ENCODE data around the gene KCNMB1. TPM values are rescaled to one million over a fixed set of nuclear protein-coding genes. Genes with fewer than 3 reads are reported as not detected.

KCNMB1 gene
- total RNA-seq, 1 experiment from 2014 or later = 0.24 TPM

GRCh38 chr5:170430256-170430655, 41.1 kb upstream of the KCNMB1 start (continued):
- TF ChIP-seq ZNF281 (CRISPR knock-in tag; IDR thresholded peaks at IDR 0.05) (no peak), ZNF121 (CRISPR knock-in tag; IDR thresholded peaks at IDR 0.05) (no peak), ZNF396 (CRISPR knock-in tag; IDR thresholded peaks at IDR 0.05; ENCODE audit: borderline replicate concordance) (no peak), ZBTB43 (CRISPR knock-in tag; IDR thresholded peaks at IDR 0.05) (no peak), SMAD3 (CRISPR knock-in tag; IDR thresholded peaks at IDR 0.05; ENCODE audit: borderline replicate concordance) (no peak), NFE2L1 (CRISPR knock-in tag; IDR thresholded peaks at IDR 0.05) (no peak), ZNF219 (CRISPR knock-in tag; IDR thresholded peaks at IDR 0.05; ENCODE audit: borderline replicate concordance) (no peak)

GRCh38 chr5:170429014-170429413, 39.8 kb upstream of the KCNMB1 start:
- no peak for TF ChIP-seq ATF3 (CRISPR knock-in tag; conservative IDR thresholded peaks at IDR 0.05)
- TF ChIP-seq CDX4 (CRISPR knock-in tag; IDR thresholded peaks at IDR 0.05; ENCODE audit: borderline replicate concordance) = no peak
- TF ChIP-seq NR3C1 (CRISPR knock-in tag; conservative IDR thresholded peaks at IDR 0.05; ENCODE audit: low read depth) = no peak
- no peak for TF ChIP-seq MXD4 (CRISPR knock-in tag; IDR thresholded peaks at IDR 0.05; ENCODE audit: borderline replicate concordance)
- no peak for TF ChIP-seq ETV6 (CRISPR knock-in tag; IDR thresholded peaks at IDR 0.05)
- no peak for TF ChIP-seq ZNF317 (CRISPR knock-in tag; IDR thresholded peaks at IDR 0.05; ENCODE audit: borderline replicate concordance, low read depth)
- no peak for TF ChIP-seq CBFB (CRISPR knock-in tag; IDR thresholded peaks at IDR 0.05; ENCODE audit: low read depth)
- no peak for TF ChIP-seq ATF6 (CRISPR knock-in tag; IDR thresholded peaks at IDR 0.05)
- no peak for DNase-seq (ENCODE audit: low spot score)
- Mint-ChIP-seq H3K27ac (no peak overlapping the region), H3K4me1 (peaks cover 18% of the 10 kb centered on the region), H3K4me3 (no peak overlapping the region), H3K27me3 (ENCODE audit: low read depth) (no peaks in the 10 kb centered on the region; the same call in 1 of the 2 replicates), H3K9me3 (peaks cover 6% of the 10 kb centered on the region), H3K36me3 (peaks cover 4% of the 10 kb centered on the region; the same call in 1 of the 2 replicates)
- peak; percentile 84 for ATAC-seq
- CTCF ChIA-PET = interaction anchor here (3.3 to 3.4 kb wide), 2 partner anchors 203 to 204 kb away, joined by 14 to 20 read pairs; no protein-coding TSS in a partner anchor
- POLR2A ChIA-PET = no interaction called here

GRCh38 chr5:170427672-170428236, 38.6 kb upstream of the KCNMB1 start:
- Mint-ChIP-seq H3K27ac (no peak overlapping the region), H3K4me3 (no peak overlapping the region), H3K9me3 (peaks cover 5% of the 10 kb centered on the region), H3K4me1 (peaks cover 11% of the 10 kb centered on the region), H3K27me3 (ENCODE audit: low read depth) (no peaks in the 10 kb centered on the region; the same call in 1 of the 2 replicates), H3K36me3 (peaks cover 3% of the 10 kb centered on the region; the same call in 1 of the 2 replicates)
- DNase-seq (ENCODE audit: low spot score) = no peak
- ChIA-PET POLR2A (interaction anchor here (0.6 kb wide), 1 partner anchor 113 kb away, joined by 3 read pairs; no protein-coding TSS in a partner anchor), CTCF (interaction anchor here (0.9 to 3.4 kb wide), 15 partner anchors 9 to 321 kb away, joined by 3 to 20 read pairs (median 4); no protein-coding TSS in a partner anchor)
- no peak for ATAC-seq
- TF ChIP-seq RORB (CRISPR knock-in tag; IDR thresholded peaks at IDR 0.05) (no peak), ZNF423 (CRISPR knock-in tag; IDR thresholded peaks at IDR 0.05) (no peak), MLX (CRISPR knock-in tag; IDR thresholded peaks at IDR 0.05) (no peak), KAT7 (CRISPR knock-in tag; IDR thresholded peaks at IDR 0.05; ENCODE audit: borderline replicate concordance) (no peak), ZNF317 (CRISPR knock-in tag; IDR thresholded peaks at IDR 0.05; ENCODE audit: borderline replicate concordance, low read depth) (no peak), ZMAT4 (CRISPR knock-in tag; IDR thresholded peaks at IDR 0.05) (no peak), MXD4 (CRISPR knock-in tag; IDR thresholded peaks at IDR 0.05; ENCODE audit: borderline replicate concordance) (no peak), ZNF671 (CRISPR knock-in tag; IDR thresholded peaks at IDR 0.05) (no peak)
